ENCODE data around the gene KCNQ1. TPM values are rescaled to one million over a fixed set of nuclear protein-coding genes. Genes with fewer than 3 reads are reported as not detected.

KCNQ1 gene
- polyA plus RNA-seq, 1 donor from 2014 or later, result not detected

GRCh38 chr11:2721210-2721916 lies 276.6 kb downstream of the KCNQ1 start:
- Histone ChIP-seq H3K27me3 (ENCODE audit: insufficient read depth, low read depth, low read length) (peaks cover 66% of the 10 kb centered on the region), H3K4me2 (ENCODE audit: low read length) (no peak overlapping the region), H3K79me2 (replicated peaks; ENCODE audit: insufficient read depth, low read length) (no peaks in the 10 kb centered on the region), H3K9me3 (ENCODE audit: low read length) (no peaks in the 10 kb centered on the region), H3F3A (ENCODE audit: insufficient read depth, low read length, poor library complexity, severe bottlenecking) (no peaks in the 10 kb centered on the region), H3K36me3 (ENCODE audit: insufficient read depth, low read length) (no peaks in the 10 kb centered on the region), H3K4me3 (ENCODE audit: low read length) (no peak overlapping the region), H2AFZ (ENCODE audit: low read depth, low read length) (no peak overlapping the region), H3K9ac (ENCODE audit: low read length) (no peak overlapping the region), H3K27ac (ENCODE audit: low read length) (no peak overlapping the region), H4K20me1 (ENCODE audit: insufficient read depth) (no peaks in the 10 kb centered on the region), H3K9me2 (ENCODE audit: insufficient read depth, low read length) (no peaks in the 10 kb centered on the region)
- TF ChIP-seq SMC3 (conservative IDR thresholded peaks at IDR 0.05; ENCODE audit: poor library complexity) (no peak), POLR2AphosphoS5 (IDR thresholded peaks at IDR 0.05) (peak; percentile 22)

GRCh38 chr11:2722955-2723354 lies 278.1 kb downstream of the KCNQ1 start:
- Histone ChIP-seq H4K20me1 (ENCODE audit: insufficient read depth) (no peaks in the 10 kb centered on the region), H3K27me3 (ENCODE audit: insufficient read depth, low read depth, low read length) (peaks cover 51% of the 10 kb centered on the region), H3K4me2 (ENCODE audit: low read length) (no peak overlapping the region)

More at GRCh38 chr11:2722955-2723354, 278.1 kb downstream of the KCNQ1 start:
- Histone ChIP-seq H2AFZ (ENCODE audit: low read depth, low read length) (no peak overlapping the region), H3K27ac (ENCODE audit: low read length) (no peak overlapping the region), H3K79me2 (replicated peaks; ENCODE audit: insufficient read depth, low read length) (no peaks in the 10 kb centered on the region), H3K9ac (ENCODE audit: low read length) (no peak overlapping the region), H3K9me3 (ENCODE audit: low read length) (no peaks in the 10 kb centered on the region), H3F3A (ENCODE audit: insufficient read depth, low read length, poor library complexity, severe bottlenecking) (no peaks in the 10 kb centered on the region), H3K4me3 (ENCODE audit: low read length) (no peak overlapping the region), H3K9me2 (ENCODE audit: insufficient read depth, low read length) (no peaks in the 10 kb centered on the region), H3K36me3 (ENCODE audit: insufficient read depth, low read length) (no peaks in the 10 kb centered on the region)
- no peak for TF ChIP-seq POLR2AphosphoS5 (IDR thresholded peaks at IDR 0.05)
- no peak for TF ChIP-seq EP300 (conservative IDR thresholded peaks at IDR 0.05; ENCODE audit: poor library complexity, severe bottlenecking)
- TF ChIP-seq MXI1 (conservative IDR thresholded peaks at IDR 0.05; ENCODE audit: poor library complexity, severe bottlenecking), result no peak
- no peak for TF ChIP-seq TAF1 (IDR thresholded peaks at IDR 0.05; ENCODE audit: low read depth)
- TF ChIP-seq RAD21 (conservative IDR thresholded peaks at IDR 0.05), result no peak
- TF ChIP-seq SMC3 (conservative IDR thresholded peaks at IDR 0.05; ENCODE audit: poor library complexity), result no peak
- TF ChIP-seq, protein P1, sequence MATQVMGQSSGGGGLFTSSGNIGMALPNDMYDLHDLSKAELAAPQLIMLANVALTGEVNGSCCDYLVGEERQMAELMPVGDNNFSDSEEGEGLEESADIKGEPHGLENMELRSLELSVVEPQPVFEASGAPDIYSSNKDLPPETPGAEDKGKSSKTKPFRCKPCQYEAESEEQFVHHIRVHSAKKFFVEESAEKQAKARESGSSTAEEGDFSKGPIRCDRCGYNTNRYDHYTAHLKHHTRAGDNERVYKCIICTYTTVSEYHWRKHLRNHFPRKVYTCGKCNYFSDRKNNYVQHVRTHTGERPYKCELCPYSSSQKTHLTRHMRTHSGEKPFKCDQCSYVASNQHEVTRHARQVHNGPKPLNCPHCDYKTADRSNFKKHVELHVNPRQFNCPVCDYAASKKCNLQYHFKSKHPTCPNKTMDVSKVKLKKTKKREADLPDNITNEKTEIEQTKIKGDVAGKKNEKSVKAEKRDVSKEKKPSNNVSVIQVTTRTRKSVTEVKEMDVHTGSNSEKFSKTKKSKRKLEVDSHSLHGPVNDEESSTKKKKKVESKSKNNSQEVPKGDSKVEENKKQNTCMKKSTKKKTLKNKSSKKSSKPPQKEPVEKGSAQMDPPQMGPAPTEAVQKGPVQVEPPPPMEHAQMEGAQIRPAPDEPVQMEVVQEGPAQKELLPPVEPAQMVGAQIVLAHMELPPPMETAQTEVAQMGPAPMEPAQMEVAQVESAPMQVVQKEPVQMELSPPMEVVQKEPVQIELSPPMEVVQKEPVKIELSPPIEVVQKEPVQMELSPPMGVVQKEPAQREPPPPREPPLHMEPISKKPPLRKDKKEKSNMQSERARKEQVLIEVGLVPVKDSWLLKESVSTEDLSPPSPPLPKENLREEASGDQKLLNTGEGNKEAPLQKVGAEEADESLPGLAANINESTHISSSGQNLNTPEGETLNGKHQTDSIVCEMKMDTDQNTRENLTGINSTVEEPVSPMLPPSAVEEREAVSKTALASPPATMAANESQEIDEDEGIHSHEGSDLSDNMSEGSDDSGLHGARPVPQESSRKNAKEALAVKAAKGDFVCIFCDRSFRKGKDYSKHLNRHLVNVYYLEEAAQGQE (IDR thresholded peaks at IDR 0.05; ENCODE audit: borderline replicate concordance), result no peak
- TF ChIP-seq CTCF (IDR thresholded peaks at IDR 0.05; ENCODE audit: poor library complexity, severe bottlenecking), result no peak
- TF ChIP-seq EZH2 (IDR thresholded peaks at IDR 0.05; ENCODE audit: borderline replicate concordance, insufficient read depth, low read length, poor library complexity, severe bottlenecking), result no peak

All from neural cell (in vitro differentiated cells).